Spleen (tissue), 7 donors: ENCODE measurements around the gene KLHL40.

Source experiments
- CTCF ChIP-seq, 11 experiments: fragments of 200-600 bp in 7 of 11; fragments of 450-650 bp in 4 of 11; sonication (generic) in 4 of 11; IDR thresholded peaks in 8 of 11; conservative IDR thresholded peaks in 3 of 11; 1 replicate in 7 of 11; 2 replicates in 4 of 11; pipeline versions ENCODE4 v1.4.0 to v1.8.0; 2016 to 2021; ENCODE audit warnings: antibody characterized with exemption in 11 of 11, inconsistent platforms in 4 of 11, mild to moderate bottlenecking in 1 of 11
- POLR2A ChIP-seq, 3 donors: fragments of 450-650 bp; IDR thresholded peaks; one replicate each; pipeline ENCODE4 v1.5.1; 2017; ENCODE audit warnings: antibody characterized with exemption in 3 of 3, mild to moderate bottlenecking in 1 of 3
- donor health status: DM: no; HTN: no; CAD: no; lungs with moderate emphysema.
- donor health status: DM: no; HTN: no; CAD: no.
- donor health status: DM: no; HTN: no; CAD: no.

GRCh38 chr3:42699511-42699971 is 14.2 kb downstream of the KLHL40 start:
- TF ChIP-seq CTCF (IDR thresholded peaks at IDR 0.05 in 8 of 11, conservative IDR thresholded peaks at IDR 0.05 in 3 of 11) (no peak), POLR2A (IDR thresholded peaks at IDR 0.05) (no peak)
